H1 (cell line): ENCODE data around the gene TTBK1. TPM values are rescaled to one million over a fixed set of nuclear protein-coding genes. Genes with fewer than 3 reads are reported as not detected.

Experiments used
- BRCA1 ChIP-seq: IDR thresholded peaks from 2 replicates; pipeline ENCODE4 v1.6.1; 2012; ENCODE audit warnings: low read depth, low read length, improper control_type of control experiment
- CHD1 ChIP-seq: IDR thresholded peaks from 2 replicates; pipeline ENCODE4 v1.6.1; 2012; ENCODE audit warnings: low read depth, low read length, improper control_type of control experiment
- CREB1 ChIP-seq: IDR thresholded peaks from 2 replicates; pipeline ENCODE4 v1.6.1; 2012; ENCODE audit warnings: inconsistent platforms
- CTBP2 ChIP-seq: IDR thresholded peaks from 2 replicates; pipeline ENCODE4 v1.7.0; 2011; ENCODE audit warnings: borderline replicate concordance, mild to moderate bottlenecking, moderate library complexity, mixed read lengths, low read length; ENCODE audit not compliant: insufficient read depth, insufficient read length
- EGR1 ChIP-seq: IDR thresholded peaks from 2 replicates; pipeline ENCODE4 v1.6.1; 2011; ENCODE audit warnings: low read depth, low read length, borderline replicate concordance
- FOSL1 ChIP-seq: IDR thresholded peaks from 2 replicates; pipeline ENCODE4 v1.6.1; 2011; ENCODE audit warnings: mild to moderate bottlenecking, low read depth, low read length, moderate library complexity; ENCODE audit not compliant: insufficient read depth
- KDM5A ChIP-seq: fragments of 200-600 bp; IDR thresholded peaks from 2 replicates; pipeline ENCODE4 v1.7.1; 2012; ENCODE audit warnings: mild to moderate bottlenecking, low read length, inconsistent platforms, mixed read lengths
- RBBP5 ChIP-seq: IDR thresholded peaks from 2 replicates; pipeline ENCODE4 v1.7.1; 2012; ENCODE audit warnings: low read depth, mild to moderate bottlenecking, inconsistent platforms, low read length, moderate library complexity, borderline replicate concordance
- SIN3A ChIP-seq, 2 experiments: IDR thresholded peaks in 1 of 2; conservative IDR thresholded peaks in 1 of 2; 2 replicates each; pipeline ENCODE4 v1.6.1; 2011 to 2012; ENCODE audit warnings: low read length in 2 of 2, improper control_type of control experiment in 1 of 2, low read depth in 1 of 2, mild to moderate bottlenecking in 1 of 2
- SP4 ChIP-seq: IDR thresholded peaks from 2 replicates; pipeline ENCODE4 v1.6.1; 2012; ENCODE audit warnings: low read length, inconsistent platforms
- TAF7 ChIP-seq: optimal IDR thresholded peaks from 2 replicates; pipeline ENCODE3; 2011; ENCODE audit warnings: low read depth, mild to moderate bottlenecking, inconsistent platforms, low read length, moderate library complexity, borderline replicate concordance
- polyA plus RNA-seq, 7 experiments: library from polyadenylated mRNA; depleted of rRNA in 3 of 7; stranded (reverse) in 5 of 7; unstranded in 2 of 7; fragments of >200 nt in 5 of 7; fragments of 200-250 nt in 2 of 7; gene quantifications; 1 replicate in 5 of 7; 2 replicates in 1 of 7; 4 replicates in 1 of 7; pipeline versions ENCODE4 v1.2.1 to v1.2.3, GENCODE V29; 2011 to 2013; ENCODE audit warnings: missing spikeins in 2 of 7, mixed read lengths in 2 of 7
- total RNA-seq: library from RNA; stranded (reverse); fragmentation: NEBNext Ultra II Directional; extraction: Animal tissue kit (Norgen Biotek cat#: 25700); gene quantifications from 2 replicates; pipeline ENCODE4 v1.2.1, GENCODE V29; 2021
- TF ChIP-seq, protein P1 (sequence below): fragments of 300-600 bp; sonication (generic); IDR thresholded peaks from 2 replicates; pipeline ENCODE4 v1.7.1; 2012; ENCODE audit warnings: low read length, moderate library complexity, mild to moderate bottlenecking, inconsistent platforms; ENCODE audit not compliant: insufficient replicate concordance

Gene TTBK1
- total and polyA plus RNA-seq, 2 of the 8 experiments (the other 6 are each of a cell fraction or from before 2014, with no cell fraction given): 0.53 to 1.6 TPM

GRCh38 chr6:43328528-43328927 is 85.2 kb downstream of the TTBK1 start (continued):
- TF ChIP-seq, protein P1, sequence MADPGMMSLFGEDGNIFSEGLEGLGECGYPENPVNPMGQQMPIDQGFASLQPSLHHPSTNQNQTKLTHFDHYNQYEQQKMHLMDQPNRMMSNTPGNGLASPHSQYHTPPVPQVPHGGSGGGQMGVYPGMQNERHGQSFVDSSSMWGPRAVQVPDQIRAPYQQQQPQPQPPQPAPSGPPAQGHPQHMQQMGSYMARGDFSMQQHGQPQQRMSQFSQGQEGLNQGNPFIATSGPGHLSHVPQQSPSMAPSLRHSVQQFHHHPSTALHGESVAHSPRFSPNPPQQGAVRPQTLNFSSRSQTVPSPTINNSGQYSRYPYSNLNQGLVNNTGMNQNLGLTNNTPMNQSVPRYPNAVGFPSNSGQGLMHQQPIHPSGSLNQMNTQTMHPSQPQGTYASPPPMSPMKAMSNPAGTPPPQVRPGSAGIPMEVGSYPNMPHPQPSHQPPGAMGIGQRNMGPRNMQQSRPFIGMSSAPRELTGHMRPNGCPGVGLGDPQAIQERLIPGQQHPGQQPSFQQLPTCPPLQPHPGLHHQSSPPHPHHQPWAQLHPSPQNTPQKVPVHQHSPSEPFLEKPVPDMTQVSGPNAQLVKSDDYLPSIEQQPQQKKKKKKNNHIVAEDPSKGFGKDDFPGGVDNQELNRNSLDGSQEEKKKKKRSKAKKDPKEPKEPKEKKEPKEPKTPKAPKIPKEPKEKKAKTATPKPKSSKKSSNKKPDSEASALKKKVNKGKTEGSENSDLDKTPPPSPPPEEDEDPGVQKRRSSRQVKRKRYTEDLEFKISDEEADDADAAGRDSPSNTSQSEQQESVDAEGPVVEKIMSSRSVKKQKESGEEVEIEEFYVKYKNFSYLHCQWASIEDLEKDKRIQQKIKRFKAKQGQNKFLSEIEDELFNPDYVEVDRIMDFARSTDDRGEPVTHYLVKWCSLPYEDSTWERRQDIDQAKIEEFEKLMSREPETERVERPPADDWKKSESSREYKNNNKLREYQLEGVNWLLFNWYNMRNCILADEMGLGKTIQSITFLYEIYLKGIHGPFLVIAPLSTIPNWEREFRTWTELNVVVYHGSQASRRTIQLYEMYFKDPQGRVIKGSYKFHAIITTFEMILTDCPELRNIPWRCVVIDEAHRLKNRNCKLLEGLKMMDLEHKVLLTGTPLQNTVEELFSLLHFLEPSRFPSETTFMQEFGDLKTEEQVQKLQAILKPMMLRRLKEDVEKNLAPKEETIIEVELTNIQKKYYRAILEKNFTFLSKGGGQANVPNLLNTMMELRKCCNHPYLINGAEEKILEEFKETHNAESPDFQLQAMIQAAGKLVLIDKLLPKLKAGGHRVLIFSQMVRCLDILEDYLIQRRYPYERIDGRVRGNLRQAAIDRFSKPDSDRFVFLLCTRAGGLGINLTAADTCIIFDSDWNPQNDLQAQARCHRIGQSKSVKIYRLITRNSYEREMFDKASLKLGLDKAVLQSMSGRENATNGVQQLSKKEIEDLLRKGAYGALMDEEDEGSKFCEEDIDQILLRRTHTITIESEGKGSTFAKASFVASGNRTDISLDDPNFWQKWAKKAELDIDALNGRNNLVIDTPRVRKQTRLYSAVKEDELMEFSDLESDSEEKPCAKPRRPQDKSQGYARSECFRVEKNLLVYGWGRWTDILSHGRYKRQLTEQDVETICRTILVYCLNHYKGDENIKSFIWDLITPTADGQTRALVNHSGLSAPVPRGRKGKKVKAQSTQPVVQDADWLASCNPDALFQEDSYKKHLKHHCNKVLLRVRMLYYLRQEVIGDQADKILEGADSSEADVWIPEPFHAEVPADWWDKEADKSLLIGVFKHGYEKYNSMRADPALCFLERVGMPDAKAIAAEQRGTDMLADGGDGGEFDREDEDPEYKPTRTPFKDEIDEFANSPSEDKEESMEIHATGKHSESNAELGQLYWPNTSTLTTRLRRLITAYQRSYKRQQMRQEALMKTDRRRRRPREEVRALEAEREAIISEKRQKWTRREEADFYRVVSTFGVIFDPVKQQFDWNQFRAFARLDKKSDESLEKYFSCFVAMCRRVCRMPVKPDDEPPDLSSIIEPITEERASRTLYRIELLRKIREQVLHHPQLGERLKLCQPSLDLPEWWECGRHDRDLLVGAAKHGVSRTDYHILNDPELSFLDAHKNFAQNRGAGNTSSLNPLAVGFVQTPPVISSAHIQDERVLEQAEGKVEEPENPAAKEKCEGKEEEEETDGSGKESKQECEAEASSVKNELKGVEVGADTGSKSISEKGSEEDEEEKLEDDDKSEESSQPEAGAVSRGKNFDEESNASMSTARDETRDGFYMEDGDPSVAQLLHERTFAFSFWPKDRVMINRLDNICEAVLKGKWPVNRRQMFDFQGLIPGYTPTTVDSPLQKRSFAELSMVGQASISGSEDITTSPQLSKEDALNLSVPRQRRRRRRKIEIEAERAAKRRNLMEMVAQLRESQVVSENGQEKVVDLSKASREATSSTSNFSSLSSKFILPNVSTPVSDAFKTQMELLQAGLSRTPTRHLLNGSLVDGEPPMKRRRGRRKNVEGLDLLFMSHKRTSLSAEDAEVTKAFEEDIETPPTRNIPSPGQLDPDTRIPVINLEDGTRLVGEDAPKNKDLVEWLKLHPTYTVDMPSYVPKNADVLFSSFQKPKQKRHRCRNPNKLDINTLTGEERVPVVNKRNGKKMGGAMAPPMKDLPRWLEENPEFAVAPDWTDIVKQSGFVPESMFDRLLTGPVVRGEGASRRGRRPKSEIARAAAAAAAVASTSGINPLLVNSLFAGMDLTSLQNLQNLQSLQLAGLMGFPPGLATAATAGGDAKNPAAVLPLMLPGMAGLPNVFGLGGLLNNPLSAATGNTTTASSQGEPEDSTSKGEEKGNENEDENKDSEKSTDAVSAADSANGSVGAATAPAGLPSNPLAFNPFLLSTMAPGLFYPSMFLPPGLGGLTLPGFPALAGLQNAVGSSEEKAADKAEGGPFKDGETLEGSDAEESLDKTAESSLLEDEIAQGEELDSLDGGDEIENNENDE: no peak
- TF ChIP-seq EGR1: no peak
- no peak for TF ChIP-seq FOSL1
- TF ChIP-seq BRCA1: no peak
- TF ChIP-seq KDM5A: no peak
- no peak for TF ChIP-seq SP4
- no peak for TF ChIP-seq CREB1
- no peak for TF ChIP-seq SIN3A (conservative IDR thresholded peaks at IDR 0.05 in 1 of 2, IDR thresholded peaks at IDR 0.05 in 1 of 2; ENCODE audit: low read depth in 1 of 2, low read length in 2 of 2)
- TF ChIP-seq CTBP2: no peak
- no peak for TF ChIP-seq TAF7
- no peak for TF ChIP-seq RBBP5
- TF ChIP-seq CHD1: no peak
